HuH-7 (cell line): ENCODE data around the gene DPH2.

Experiments
- DNase-seq: peaks from one replicate; pipeline ENCODE4 v3.0.0; 2011; ENCODE audit warnings: low spot score

DPH2 gene

GRCh38 chr1:43969416-43969745, 429 bp upstream of the DPH2 start:
- DNase-seq, result no peak

- DNase-seq, result no peak
These were observed 692 bp downstream of the DPH2 start for GRCh38 chr1:43970502-43970901.

- no peak for DNase-seq
These were observed 1.1 kb downstream of the DPH2 start for GRCh38 chr1:43970911-43971310.

GRCh38 chr1:43971336-43971980, 1.6 kb downstream of the DPH2 start:
- no peak for DNase-seq

- DNase-seq, result no peak
These were observed 4.2 kb downstream of the DPH2 start for GRCh38 chr1:43973981-43974442.

- DNase-seq, result peak; percentile 97
These were observed 4.8 kb downstream of the DPH2 start, which contains the start of gene ATP6V0B for GRCh38 chr1:43974443-43975248. Gene ATP6V0B (plus strand): TSS chr1:43974960. CDS start chr1:43975041, 81 bp downstream.

GRCh38 chr1:43975249-43975961, 5.6 kb downstream of the DPH2 start:
- no peak for DNase-seq

GRCh38 chr1:43976045-43976444, 6.2 kb downstream of the DPH2 start:
- no peak for DNase-seq

- no peak for DNase-seq
These were observed 7.1 kb downstream of the DPH2 start for GRCh38 chr1:43976890-43977289.

- DNase-seq, result no peak
These were observed 7.8 kb downstream of the DPH2 start for GRCh38 chr1:43977376-43978263.

- DNase-seq, result no peak
These were observed 8.4 kb downstream of the DPH2 start for GRCh38 chr1:43978264-43978550.

- DNase-seq, result peak; percentile 82
These were observed 8.9 kb downstream of the DPH2 start, which contains the start of gene B4GALT2 for GRCh38 chr1:43978551-43979260. Gene B4GALT2 (plus strand): TSS chr1:43979210. CDS start chr1:43981161, 1,951 bp downstream.

GRCh38 chr1:43979261-43979527, 9.4 kb downstream of the DPH2 start:
- DNase-seq, result no peak

GRCh38 chr1:43979528-43980254, 9.9 kb downstream of the DPH2 start:
- no peak for DNase-seq

GRCh38 chr1:43980255-43981134, 10.7 kb downstream of the DPH2 start:
- no peak for DNase-seq

- DNase-seq, result no peak
These were observed 11.3 kb downstream of the DPH2 start for GRCh38 chr1:43981135-43981491.

GRCh38 chr1:43981636-43982035, 11.8 kb downstream of the DPH2 start:
- no peak for DNase-seq

- no peak for DNase-seq
These were observed 12.4 kb downstream of the DPH2 start for GRCh38 chr1:43982241-43982640.

- DNase-seq, result no peak
These were observed 13.0 kb downstream of the DPH2 start for GRCh38 chr1:43982808-43983207.
